NCI-H2227 (cell line): ENCODE measurements around the gene FATE1.

Experiments
- DNase-seq: peaks from one replicate; lab custom pipeline; 2025; ENCODE audit not compliant: unreplicated experiment; lab: John Stamatoyannopoulos, UW

Gene FATE1

GRCh38 chrX:151742311-151742710 is 26.5 kb downstream of the FATE1 start:
- no peak for DNase-seq

DNA sequence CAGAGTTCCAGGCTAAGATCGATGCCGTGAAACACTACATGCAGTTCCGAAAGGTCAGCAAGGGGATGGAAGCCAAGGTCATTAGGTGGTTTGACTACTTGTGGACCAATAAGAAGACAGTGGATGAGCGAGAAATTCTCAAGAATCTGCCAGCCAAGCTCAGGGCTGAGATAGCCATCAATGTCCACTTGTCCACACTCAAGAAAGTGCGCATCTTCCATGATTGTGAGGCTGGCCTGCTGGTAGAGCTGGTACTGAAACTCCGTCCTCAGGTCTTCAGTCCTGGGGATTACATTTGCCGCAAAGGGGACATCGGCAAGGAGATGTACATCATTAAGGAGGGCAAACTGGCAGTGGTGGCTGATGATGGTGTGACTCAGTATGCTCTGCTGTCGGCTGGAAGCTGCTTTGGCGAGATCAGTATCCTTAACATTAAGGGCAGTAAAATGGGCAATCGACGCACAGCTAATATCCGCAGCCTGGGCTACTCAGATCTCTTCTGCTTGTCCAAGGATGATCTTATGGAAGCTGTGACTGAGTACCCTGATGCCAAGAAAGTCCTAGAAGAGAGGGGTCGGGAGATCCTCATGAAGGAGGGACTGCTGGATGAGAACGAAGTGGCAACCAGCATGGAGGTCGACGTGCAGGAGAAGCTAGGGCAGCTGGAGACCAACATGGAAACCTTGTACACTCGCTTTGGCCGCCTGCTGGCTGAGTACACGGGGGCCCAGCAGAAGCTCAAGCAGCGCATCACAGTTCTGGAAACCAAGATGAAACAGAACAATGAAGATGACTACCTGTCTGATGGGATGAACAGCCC is 28.0 kb downstream of the FATE1 start:
- no peak for DNase-seq

DNA sequence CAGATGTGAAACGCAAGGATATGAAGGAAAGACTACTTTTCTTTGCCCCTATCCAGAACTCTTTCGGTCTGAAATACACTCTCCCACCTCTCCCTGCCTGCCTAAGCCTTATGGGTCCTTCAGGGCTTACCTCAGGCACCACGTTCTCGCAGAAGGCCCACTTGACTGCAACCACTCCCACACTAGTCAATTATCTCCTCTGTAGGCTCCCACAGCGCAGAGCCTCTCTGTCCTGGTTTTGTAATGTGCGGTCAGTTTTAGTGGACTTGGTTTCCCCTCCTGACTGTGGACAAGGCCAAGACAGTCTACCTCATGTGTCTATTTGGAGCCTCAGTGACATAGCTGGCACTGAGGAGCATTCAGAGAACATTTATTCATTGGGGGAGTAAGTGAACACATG is 29.8 kb downstream of the FATE1 start:
- DNase-seq: no peak

GRCh38 chrX:151746502-151746901 is 30.7 kb downstream of the FATE1 start:
- no peak for DNase-seq

GRCh38 chrX:151750511-151750910 is 34.7 kb downstream of the FATE1 start:
- DNase-seq: no peak

DNA sequence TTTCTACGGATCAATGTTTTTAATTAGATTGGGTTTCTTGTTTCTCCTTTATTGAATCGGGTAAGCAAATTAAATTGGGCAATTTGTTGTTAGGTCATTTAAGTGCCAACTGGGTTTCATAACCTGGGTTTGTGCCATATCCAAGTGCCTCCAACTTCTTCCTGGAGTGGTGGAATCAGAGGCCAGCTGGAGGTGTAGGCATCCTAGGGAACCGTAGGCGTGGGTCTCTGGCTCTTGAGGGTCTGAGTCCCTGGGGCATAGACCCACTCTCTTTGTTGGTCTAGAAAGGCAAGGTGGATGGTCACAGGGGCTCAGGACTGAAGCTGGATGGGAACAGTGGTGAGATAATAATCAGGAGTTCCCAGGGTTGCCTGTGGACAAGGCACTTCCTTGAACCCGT is 37.0 kb downstream of the FATE1 start:
- DNase-seq: no peak

GRCh38 chrX:151753313-151754046 is 37.6 kb downstream of the FATE1 start:
- DNase-seq: peak; percentile 67

DNA sequence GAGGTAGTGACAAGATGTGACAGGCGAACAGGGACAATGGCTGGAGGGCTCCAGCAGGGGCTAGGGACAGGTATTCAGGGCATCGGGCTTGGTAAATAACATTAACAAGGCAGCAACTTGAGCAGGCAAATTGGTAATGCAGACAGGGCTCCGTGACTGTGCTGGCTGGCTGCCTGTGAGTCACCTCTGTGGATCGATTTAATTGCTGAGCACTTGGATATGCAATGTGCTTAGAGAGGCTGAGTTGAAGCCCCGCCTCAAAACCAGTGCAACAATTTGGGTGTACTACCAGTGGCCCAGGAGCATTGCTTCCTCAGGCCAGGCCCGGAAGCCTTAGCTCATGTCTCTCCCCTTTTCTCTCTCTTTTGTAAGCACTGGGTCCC is 38.2 kb downstream of the FATE1 start:
- peak; percentile 16 for DNase-seq

DNA sequence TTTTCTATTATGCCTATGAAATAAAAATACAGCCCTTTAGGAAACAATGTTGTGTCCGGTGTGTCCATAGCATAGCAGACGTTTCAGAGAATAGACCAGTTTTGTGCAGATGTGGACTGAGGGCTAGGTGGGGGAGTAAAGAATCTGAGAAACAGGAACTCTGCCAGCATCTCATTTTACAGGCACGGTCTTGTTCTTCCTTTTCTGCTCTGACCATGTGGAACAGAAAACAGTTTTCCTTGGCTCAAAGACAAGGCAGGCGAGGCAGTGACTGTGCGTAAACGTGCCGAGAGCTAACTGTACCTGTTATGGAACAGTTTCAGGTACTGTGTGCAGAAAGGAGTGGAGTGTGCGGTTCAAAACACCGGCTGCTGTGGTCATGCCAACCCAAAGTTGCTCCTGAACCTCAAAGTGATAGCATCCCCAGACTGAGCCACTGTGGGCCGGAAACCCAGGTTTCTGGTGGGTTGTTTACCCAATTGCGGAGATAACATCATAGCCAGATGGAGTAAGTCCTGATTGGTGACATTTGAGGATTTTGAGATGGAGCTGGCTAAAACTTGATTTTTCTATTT is 38.9 kb downstream of the FATE1 start:
- DNase-seq: no peak

- DNase-seq: no peak
Measured at GRCh38 chrX:151759041-151759708, 43.3 kb downstream of the FATE1 start.

- no peak for DNase-seq
Measured at GRCh38 chrX:151762802-151763201, 47.0 kb downstream of the FATE1 start.

DNA sequence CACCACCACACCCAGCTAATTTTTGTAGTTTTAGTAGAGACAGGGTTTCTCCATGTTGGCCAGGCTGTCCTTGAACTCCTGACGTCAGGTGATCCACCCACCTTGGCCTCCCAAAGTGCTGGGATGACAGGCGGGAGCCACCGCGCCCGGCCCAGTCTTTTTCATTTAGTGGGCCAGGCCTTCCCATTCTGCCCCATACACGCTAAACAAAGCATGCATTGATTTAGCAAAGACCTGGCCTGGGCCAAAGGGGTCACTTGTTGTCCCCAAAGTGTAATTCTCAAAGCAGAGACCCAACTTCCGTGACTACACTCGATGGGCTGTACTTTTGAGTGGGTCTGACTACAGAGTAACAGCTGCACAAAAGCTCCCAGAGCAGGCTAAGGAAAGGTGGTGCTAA is 47.9 kb downstream of the FATE1 start:
- DNase-seq: no peak

- DNase-seq: no peak
Measured at GRCh38 chrX:151765026-151765425, 49.2 kb downstream of the FATE1 start.

DNA sequence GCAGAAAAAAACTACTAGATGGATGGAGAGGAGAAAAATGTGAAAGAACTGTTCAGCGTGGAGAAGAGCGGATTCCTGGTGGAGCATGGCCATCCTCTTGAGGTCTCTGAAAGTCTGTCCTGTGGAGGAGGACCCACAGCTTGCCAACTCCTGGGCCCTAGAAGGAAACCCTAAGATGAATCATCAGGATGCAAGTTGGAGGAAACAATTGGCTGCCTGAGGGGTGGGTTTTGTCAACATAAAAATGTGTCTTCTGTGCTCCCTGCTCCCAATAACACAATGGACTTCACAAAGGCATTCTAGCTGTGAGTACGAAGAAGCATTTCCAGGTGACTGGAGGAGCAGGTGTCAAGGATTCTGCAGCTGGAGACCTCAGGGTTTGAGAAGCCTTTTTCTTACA is 55.9 kb downstream of the FATE1 start:
- DNase-seq: no peak
